NCI-H2107 (cell line): ENCODE results near the gene RNF19B.

ENCODE experiments used
- DNase-seq: peaks from one replicate; lab custom pipeline; 2025; lab: John Stamatoyannopoulos, UW

The RNF19B gene

GRCh38 chr1:32901823-32902534, 62.6 kb downstream of the RNF19B start:
- no peak for DNase-seq

GRCh38 chr1:32900956-32901822, 63.4 kb downstream of the RNF19B start, which contains the start of gene TMEM54:
TSS of gene TMEM54 (minus strand) at chr1:32901389. CDS start at chr1:32901238, 151 bp downstream.
- no peak for DNase-seq

- DNase-seq, result no peak
Observed at GRCh38 chr1:32900371-32900955, 64.1 kb downstream of the RNF19B start.

GRCh38 chr1:32899586-32900296, 64.9 kb downstream of the RNF19B start:
- no peak for DNase-seq

- DNase-seq, result no peak
Observed at GRCh38 chr1:32898958-32899357, 65.7 kb downstream of the RNF19B start.

- no peak for DNase-seq
Observed at GRCh38 chr1:32898056-32898455, 66.6 kb downstream of the RNF19B start.

GRCh38 chr1:32897082-32898049, 67.2 kb downstream of the RNF19B start:
- no peak for DNase-seq

GRCh38 chr1:32896451-32896850, 68.2 kb downstream of the RNF19B start:
- no peak for DNase-seq

- DNase-seq, result no peak
Observed at GRCh38 chr1:32895325-32896215, 69.0 kb downstream of the RNF19B start.

- DNase-seq, result no peak
Observed at GRCh38 chr1:32894681-32895080, 69.9 kb downstream of the RNF19B start.

GRCh38 chr1:32894019-32894600, 70.5 kb downstream of the RNF19B start:
- DNase-seq, result no peak

- no peak for DNase-seq
Observed at GRCh38 chr1:32893198-32894018, 71.2 kb downstream of the RNF19B start.

GRCh38 chr1:32892368-32893197, 72.0 kb downstream of the RNF19B start:
- DNase-seq, result no peak

GRCh38 chr1:32891630-32892029, 73.0 kb downstream of the RNF19B start:
- no peak for DNase-seq

GRCh38 chr1:32891241-32891570, 73.4 kb downstream of the RNF19B start:
- no peak for DNase-seq

- no peak for DNase-seq
Observed at GRCh38 chr1:32890516-32891240, 73.9 kb downstream of the RNF19B start.

GRCh38 chr1:32889731-32890278, 74.8 kb downstream of the RNF19B start:
- DNase-seq, result no peak
